Right ventricle myocardium inferior (tissue), 1 donor: ENCODE measurements around the gene B3GNT8. TPM values are rescaled to one million over a fixed set of nuclear protein-coding genes. Genes with fewer than 3 reads are reported as not detected.
"Not testable (repeated sequence)": the region's sequence is repeated elsewhere in the genome, so short reads cannot be mapped to it uniquely, and the experiment has no call there.

Source experiments
- ATAC-seq: fragments of 200-7000 bp; cut with Tn5 transposase; one replicate; pipeline ENCODE4 v1.9.1; 2020; ENCODE audit warnings: mild to moderate bottlenecking, moderate library complexity
- DNase-seq: peaks from one replicate; pipeline ENCODE4 v3.0.0; 2021; ENCODE audit errors: missing footprints
- intact Hi-C: fragments of 100-400 bp; cut with DNase I; formaldehyde crosslinking; loops from one replicate; pipeline ENCODE4 v1.11.0; 2022
- total RNA-seq: library from RNA; stranded (reverse); fragmentation: NEBNext Ultra II Directional; extraction: Animal tissue kit (Norgen Biotek cat#: 25700); gene quantifications from one replicate; pipeline ENCODE4 v1.2.1, GENCODE V29; 2021
- donor health status: DM: no; HTN: yes; CAD: no; lungs with severe emphysema.

Gene B3GNT8
- total RNA-seq, 1 donor from 2014 or later, result 8.3 TPM

DNA sequence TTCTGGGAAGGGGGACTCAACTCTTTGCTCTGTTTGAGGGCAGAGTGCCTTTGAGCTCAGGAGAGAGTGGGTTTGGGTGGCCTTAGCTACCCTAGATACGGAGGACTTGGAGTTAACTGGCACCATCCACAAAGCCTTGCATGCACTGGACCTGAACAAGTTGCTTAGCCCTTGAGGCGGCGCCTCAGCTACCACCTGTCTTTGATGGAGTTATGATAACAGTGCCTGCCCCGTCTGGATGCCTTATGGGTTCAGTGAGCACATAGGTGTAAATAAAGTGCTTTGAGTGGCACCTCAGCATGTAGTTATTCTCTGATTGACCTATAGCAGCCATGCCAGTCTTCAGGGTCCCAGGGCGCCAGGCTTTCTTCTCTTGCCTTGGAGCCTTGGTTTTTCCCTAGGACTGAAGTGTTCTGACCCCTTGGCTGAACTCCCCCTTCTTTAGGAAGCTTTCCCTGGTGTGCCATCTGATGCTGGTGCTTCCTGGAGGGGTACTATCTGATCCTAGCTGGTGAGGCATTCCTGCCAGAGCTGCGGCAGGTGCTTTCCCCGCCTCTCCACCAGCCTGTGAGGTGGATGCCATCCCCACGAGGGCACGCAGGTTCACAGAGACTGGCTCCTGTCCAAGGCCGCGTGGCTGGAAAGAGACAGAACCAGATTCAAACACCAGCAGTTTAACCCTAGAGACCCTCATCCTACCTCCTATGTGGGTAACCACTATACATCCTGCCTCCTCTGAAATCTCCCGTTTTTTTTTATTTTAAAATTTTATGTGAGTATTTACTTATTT, 23.8 kb downstream of the B3GNT8 start:
- ATAC-seq (no peak), DNase-seq (no peak)
- intact Hi-C loops, result no loop called here

DNA sequence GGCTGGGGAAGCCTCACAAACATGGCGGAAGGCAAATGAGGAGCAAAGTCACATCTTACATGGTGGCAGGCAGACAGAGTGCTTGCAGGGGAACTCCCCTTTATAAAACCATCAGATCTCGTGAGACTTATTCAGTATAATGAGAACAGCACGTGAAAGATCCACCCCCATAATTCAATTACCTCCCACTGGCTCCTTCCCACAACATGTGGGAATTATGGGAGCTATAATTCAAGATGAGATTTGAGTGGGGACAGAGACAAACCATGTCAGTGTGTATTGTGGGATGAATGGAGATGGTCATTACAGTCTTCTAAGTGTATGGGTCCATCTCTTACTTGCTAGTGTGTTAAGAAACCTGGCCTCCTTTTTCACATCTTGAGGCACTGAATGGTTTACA, 25.2 kb downstream of the B3GNT8 start:
- no peak for DNase-seq
- ATAC-seq, result no peak
- intact Hi-C loops, result no loop called here

DNA sequence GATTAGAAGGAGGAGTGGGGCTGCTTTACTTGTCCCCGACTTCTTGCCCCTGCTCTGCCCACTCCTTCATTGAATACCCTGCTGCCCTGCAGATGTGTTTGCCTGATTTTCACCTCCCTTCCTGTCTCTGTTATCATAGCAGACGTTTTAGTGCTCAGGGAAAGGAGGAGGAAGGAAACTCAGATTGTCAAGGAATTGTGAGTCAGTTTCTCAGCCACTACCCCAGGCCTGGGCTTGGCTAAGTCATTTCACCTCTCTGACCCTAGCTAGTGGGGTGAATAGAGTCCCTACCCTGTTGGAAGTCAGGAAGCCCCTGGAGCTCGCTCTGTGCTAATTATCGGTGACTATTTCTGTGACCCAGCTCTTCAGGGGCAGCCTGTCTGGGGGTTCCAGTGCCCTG, 25.7 kb downstream of the B3GNT8 start:
- ATAC-seq (no peak), DNase-seq (no peak)
- intact Hi-C loops, result no loop called here

DNA sequence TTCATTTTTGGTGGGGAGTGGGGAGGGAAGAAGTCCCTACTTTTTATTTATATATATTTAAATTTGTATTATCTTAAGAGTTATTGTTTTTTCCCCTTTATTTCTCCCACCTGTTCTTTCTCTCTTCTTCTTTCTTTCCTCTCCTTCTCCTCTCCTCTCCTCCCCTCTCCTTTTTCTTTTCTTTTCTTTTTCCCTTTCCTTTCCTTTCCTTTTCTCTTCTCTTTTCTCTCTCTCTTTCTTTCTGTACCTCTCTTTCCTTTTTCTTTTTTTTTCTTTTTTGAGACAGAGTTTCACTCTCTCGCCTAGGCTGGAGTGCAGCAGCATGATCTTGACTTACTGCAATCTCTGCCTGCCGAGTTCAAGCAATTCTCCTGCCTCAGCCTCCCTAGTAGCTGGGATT, 27.6 kb downstream of the B3GNT8 start:
- no peak for ATAC-seq
- intact Hi-C loops, result no loop called here
- no peak for DNase-seq

DNA sequence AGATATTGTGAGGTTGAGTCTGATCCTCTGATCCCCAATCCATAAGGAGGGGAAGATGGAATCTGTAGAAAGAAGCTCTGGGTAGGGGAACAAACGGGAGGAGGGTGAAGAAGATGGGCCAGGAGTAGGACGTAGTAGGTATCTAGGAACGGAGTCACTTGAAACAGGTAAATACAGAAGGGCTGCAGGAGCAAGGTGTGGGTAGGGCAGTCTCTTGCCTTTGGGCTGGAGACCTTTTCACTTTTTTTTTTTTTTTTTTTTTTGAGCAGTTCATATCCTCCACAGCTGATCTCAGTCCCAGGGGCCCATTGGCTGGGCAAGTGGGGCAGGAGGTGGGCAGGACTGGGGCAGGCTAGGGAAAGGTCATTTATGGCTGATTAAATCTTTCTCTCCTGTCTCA, 28.1 kb downstream of the B3GNT8 start:
- ATAC-seq (no peak), DNase-seq (no peak)
- intact Hi-C loops, result no loop called here

DNA sequence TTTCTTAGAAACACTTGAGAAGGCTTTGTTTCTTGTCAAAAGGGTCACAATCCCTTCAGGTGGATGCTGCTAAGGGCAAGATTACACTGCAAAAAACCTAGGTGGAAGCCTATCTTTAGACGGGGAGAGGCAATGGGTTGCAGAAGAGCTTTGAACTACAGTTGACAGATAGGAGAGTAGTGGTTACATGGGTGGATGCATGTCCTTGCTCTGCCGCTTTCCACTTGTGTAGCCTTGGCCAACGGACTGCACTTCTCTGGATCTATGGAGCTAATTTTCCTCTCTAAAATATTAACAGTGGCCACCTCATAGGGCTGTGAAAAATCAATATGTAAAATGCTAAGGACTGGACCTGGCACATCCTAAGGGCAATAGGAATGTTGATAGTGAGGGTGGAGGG, 28.6 kb downstream of the B3GNT8 start:
- ATAC-seq (no peak), DNase-seq (no peak)
- intact Hi-C loops, result no loop called here

DNA sequence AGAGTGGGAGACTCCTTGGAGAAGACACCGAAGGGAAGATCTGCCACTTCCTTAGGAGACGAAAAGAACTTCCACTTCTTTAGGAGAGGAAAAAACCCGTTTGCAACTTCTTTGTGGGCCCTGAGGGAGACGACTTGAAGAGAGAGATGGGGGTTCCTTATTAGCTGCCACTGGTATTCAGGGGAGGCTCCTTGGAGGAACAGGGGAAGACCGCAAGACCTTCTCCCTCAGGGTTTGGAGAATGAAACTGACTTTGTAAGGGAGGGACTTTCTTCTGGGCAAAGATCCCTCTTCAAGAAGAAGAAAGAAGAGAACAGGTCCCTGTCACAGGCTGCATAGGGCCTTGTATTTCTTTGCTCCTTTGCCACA, 29.1 kb downstream of the B3GNT8 start:
- intact Hi-C loops, result no loop called here
- ATAC-seq (no peak), DNase-seq (no peak)

DNA sequence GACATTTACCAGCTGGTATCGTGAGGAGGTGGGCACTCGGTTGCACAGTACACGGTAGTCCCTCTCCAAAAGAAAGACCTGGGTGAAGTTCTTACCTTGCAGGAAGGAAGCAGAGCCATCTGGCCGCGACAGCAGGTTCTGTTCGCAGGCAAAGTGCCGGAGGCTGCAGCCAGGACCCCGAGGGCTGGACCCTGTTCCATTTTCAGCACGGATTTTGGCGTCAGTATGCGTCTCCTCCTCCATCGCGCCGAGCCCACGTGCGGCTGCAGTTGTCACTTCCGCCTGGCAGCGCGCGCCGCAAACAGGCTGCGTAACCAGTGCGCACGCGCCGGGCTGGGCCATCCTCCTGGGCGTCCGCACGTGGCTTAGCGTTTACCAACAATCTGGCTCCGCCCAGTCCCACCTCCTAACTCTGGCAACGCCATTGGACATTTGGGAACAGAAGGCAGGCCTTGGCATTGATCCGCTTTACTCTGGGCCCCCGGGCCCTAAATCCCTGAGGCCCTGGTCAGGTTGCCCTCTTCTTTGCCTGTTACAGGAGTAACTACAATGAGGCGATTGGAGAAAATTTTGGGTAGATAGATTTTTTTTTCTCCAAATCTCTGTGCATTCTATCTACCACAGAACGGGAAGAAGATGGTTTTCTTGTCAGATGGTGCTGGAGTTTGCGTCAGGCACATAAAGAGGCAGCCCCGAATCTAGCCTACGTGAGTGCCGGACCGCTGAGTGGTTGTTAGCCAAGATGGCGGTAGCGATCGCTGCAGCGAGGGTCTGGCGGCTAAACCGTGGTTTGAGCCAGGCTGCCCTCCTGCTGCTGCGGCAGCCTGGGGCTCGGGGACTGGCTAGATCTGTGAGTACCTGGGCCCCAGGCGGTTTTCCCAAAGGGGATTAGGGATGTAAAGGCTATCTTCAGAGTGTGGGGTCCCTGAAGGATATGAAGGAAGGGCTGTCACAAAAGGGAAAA, 29.8 kb downstream of the B3GNT8 start, which contains the start of the genes BCKDHA and EXOSC5:
Gene BCKDHA (plus strand): TSS at position 733 of the 964 bp plus-strand sequence. CDS start 10 bp downstream, at position 743.
Gene EXOSC5 (minus strand): TSS at position 274 of the 964 bp plus-strand sequence. CDS start 31 bp downstream, at position 243.
- peak; percentile 99 for DNase-seq
- intact Hi-C loops, result loop anchor here (1.0 to 2.0 kb wide), 2 partner anchors 33 to 41 kb away; partner anchors contain the start of genes B9D2 and DMAC2
- ATAC-seq, result peak; percentile 98

DNA sequence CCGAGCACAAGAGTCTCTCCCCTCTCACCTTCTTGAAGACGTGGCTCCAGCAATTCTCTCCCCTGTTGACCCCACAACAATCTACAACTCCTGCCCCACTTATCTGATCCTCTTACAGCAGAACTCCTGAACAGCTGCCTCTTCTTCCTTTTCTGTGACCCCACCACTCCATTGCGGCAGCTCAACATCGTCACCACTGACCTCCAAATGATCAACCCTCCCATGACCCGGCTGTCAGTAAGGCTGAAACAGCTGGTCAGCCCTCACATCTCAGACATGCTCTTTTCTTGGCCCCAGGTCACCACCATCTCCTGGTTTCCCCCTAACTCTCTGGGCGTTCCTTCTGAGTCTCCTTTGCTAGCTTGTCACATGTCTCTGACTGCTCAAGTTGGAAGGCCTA, 31.8 kb downstream of the B3GNT8 start:
- DNase-seq (no peak), ATAC-seq (no peak)
- intact Hi-C loops, result no loop called here

DNA sequence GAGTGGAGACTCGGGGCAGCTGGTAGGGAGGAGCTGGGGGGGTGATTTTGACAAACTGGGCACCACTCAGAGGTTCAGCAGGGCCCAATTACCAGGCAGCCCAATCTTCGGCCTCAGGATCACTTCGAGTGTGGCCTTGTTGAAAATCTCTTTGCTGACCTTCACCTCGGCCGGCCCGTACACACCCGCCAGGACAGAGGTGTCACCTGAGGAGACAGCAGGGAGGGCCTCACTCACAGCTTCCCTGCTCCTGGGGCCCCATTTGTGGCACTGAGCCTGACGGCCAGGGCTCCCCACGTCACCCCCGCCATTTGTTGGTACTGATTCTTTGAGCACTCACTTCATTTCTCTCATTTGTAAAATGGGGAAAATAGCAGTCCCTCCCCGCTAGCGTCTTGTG, 34.4 kb downstream of the B3GNT8 start:
- intact Hi-C loops, result no loop called here
- ATAC-seq, result no peak
- no peak for DNase-seq

DNA sequence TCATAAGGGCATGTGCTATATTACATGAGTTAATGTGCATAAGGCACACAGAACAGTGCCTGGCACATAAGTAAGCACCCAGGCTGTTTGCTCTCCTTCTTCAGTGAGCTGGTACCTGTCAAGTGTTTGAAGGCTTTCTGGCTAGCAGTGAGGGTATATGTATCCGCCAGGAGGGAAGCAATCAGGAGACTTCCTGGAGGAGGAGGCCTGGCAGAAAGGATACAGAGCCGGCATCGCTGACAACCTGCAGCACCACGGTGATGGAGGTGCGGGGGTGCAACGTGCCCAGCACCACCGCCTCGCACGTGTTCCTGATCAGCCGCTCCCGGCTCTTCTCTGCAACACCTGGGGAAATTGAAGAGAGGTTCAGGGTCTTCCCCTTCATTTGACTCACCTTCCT, 35.6 kb downstream of the B3GNT8 start:
- intact Hi-C loops, result no loop called here
- DNase-seq, result no peak
- ATAC-seq, result no peak

DNA sequence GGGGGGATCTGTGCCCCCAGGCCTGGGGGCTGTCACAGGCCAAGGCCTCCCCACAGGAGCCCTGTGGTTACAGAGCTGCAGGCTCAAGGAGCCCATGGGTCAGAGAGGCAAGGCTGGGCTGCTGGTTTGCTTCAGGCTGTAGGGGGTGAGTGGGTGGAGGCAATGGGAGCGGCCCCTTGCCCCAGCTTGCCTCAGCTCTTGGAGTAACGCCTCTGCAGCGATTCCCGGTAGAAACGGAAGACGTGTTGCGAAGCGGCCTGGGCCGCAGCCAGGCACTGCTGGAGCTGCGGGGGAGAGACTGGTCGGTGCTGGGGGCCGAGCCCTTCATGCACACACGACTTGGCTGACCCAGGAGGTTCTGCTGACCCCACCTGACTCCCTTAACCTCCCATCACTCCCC, 40.7 kb downstream of the B3GNT8 start:
- peak; percentile 37 for ATAC-seq
- DNase-seq, result no peak
- intact Hi-C loops, result no loop called here

DNA sequence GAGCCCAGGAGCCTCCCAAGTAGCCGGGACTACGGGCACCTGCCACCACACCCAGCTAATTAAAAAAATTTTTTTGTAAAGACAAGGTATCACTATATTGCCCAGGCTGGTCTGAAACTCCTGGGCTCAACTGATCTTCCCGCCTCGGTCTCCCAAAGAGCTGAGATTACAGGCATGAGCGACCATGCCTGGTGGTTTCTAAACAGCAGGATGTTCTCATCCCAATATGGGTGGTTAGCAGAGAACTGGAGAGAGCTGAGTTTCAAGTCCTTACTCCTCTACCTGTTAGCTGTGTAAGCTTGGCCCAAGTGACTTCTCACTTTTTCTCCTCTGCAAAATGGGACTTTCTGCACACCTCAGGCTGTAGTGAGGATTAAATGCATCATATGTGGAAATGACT, 42.8 kb downstream of the B3GNT8 start:
- ATAC-seq, result no peak
- intact Hi-C loops, result no loop called here
- no peak for DNase-seq

DNA sequence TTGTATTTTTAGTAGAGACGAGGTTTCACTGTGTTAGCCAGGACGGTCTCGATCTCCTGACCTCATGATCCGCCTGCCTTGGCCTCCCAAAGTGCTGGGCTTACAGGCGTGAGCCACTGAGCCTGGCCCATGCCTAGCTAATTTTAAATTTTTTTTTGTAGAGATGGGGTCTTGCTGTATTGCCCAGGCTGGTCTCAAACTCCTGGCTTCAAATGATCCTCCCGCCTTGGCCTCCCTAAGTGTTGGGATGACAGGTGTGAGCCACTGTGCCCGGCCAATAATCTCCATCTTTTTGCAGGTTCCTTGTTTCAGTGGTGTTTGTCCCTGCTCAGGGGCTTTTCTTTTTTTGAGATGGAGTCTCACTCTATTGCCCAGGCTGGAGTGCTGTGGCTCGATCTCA, 45.6 kb downstream of the B3GNT8 start:
- ATAC-seq, DNase-seq, intact Hi-C loops: not testable (repeated sequence)

DNA sequence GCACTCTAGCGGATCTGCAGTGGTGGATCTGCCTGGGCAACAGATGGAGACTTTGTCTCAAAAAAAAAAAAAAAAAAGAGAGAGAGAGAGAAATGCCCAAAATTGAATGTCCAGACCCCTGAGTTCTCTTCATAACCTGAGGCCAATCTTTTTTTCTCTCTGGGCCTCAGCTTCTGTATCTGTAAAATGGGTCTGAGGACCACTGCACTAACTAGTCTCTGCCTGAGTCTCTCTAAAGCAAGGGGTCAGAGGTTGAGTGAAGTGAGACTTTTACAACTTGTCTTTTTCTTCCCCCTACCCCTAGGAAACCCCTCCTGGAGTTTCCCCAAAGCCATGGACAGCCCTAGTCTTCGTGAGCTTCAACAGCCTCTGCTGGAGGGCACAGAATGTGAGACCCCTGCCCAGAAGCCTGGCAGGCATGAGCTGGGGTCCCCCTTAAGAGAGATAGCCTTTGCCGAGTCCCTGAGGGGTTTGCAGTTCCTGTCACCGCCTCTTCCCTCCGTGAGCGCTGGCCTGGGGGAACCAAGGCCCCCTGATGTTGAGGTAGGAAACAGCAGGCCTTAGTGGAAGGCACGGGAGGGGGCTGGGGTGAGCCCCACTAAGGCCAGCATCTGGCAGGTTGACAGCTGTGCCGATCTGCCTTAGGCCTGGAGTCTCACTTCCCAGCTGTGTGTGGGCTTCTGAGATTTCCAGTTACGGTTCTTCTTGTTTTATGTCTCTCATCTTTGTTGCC, 49.0 kb downstream of the B3GNT8 start:
- ATAC-seq (no peak), DNase-seq (no peak)

DNA sequence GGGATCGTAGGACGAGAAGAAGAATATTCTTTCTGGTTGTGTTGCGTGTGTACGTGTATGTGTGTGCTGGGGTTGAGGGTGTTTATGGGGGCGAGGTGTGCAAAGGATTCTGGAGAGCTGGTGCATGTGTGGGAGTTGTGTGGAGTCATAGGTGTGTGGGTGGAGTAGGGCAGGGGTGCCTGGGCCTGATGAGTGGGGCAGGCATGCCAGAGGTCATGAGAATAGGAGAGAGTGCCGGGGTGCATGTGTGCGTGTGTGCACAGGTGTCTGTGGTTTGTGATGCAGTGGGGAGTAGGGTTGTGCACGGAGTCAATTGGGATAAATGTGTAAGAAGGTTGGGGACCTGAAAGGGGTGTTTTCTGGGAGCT, 50.2 kb downstream of the B3GNT8 start:
- intact Hi-C loops, result no loop called here
- ATAC-seq, result no peak
- no peak for DNase-seq

More for the DNA sequence above, 49.0 kb downstream of the B3GNT8 start:
- intact Hi-C loops, result no loop called here

DNA sequence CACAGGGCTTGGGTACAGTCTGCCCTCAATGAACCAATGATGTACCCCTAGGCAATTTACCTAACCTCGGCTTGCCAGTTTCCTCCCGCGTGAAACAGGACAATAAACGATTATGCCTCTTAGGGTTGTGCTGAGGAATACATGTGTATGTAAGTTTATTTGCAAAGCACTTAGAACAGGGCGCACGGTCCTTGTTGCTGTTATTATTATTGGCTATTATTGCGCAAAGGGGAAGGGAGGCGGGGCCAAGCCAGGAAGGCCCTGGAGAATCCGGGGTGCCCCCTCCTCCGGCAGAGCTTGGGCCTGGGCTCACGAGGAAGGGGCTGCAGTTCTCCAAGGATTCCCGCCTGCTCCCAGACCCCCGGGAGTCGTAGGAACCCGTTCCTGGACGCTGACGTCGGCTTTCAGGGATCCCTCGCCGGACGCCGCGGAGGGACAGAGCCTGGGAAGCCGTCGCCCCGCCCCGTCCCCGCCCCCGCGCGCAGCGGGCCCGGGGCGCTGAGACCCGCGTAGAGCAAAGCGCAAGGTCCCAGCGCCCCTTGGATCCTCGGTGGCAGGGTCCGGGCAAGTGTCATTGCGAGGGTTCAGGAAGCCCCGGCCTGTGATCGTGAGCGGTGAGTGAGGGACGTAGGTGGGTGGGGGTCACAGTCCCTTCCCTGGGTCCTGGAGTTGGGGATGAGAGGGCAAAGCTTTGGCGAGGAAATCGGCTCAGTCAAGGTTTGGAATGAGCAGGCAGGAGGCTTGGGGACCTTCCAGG, 50.8 kb downstream of the B3GNT8 start, which contains the start of gene TMEM91:
Gene TMEM91 (plus strand): TSS at position 293 of the 757 bp plus-strand sequence. CDS start 1,777 bp downstream, outside the sequence.
- DNase-seq, result peak; percentile 75
- intact Hi-C loops, result no loop called here

More for the DNA sequence above, 50.8 kb downstream of the B3GNT8 start, which contains the start of gene TMEM91:
- ATAC-seq, result peak; percentile 47
